ENCODE measurements around the gene FXYD6. TPM values are rescaled to one million over a fixed set of nuclear protein-coding genes. Genes with fewer than 3 reads are reported as not detected.

Gene FXYD6
- total and polyA plus RNA-seq, 4 donors = 4.7 to 22.5 (median 12.3) TPM

- no peak for DNase-seq (ENCODE audit: low spot score)
- H3K4me3 ChIP-seq (ENCODE audit: low read depth in 1 of 3, low read length in 3 of 3) = no peak overlapping the region
- H3K4me1 ChIP-seq (ENCODE audit: control insufficient read depth in 4 of 4, insufficient read depth in 4 of 4, low read length in 3 of 4) = no peaks in the 10 kb centered on the region
- H3K27me3 ChIP-seq (ENCODE audit: control insufficient read depth in 4 of 4, insufficient read depth in 4 of 4, low read length in 3 of 4) = peaks cover 0 to 8% (median 0%) of the 10 kb centered on the region in 4 donors
- no peaks in the 10 kb centered on the region for H3K9me3 ChIP-seq (ENCODE audit: control insufficient read depth in 4 of 4, low read length in 3 of 4)
- H3K9ac ChIP-seq (ENCODE audit: low read depth in 1 of 2, low read length in 2 of 2) = no peak overlapping the region
- TF ChIP-seq SP1 (IDR thresholded peaks at IDR 0.05) (no peak), REST (IDR thresholded peaks at IDR 0.05) (no peak), FOXA2 (IDR thresholded peaks at IDR 0.05) (no peak), RXRA (IDR thresholded peaks at IDR 0.05) (no peak), YY1 (IDR thresholded peaks at IDR 0.05) (no peak), HNF4G (IDR thresholded peaks at IDR 0.05) (no peak), TAF1 (conservative IDR thresholded peaks at IDR 0.05) (no peak), FOXA1 (IDR thresholded peaks at IDR 0.05) (no peak), MAX (IDR thresholded peaks at IDR 0.05) (no peak), RAD21 (IDR thresholded peaks at IDR 0.05) (no peak)
- 83% methylated on average over 3 of the region's 3 CpGs for WGBS
- H3K27ac ChIP-seq (ENCODE audit: low read depth in 1 of 2, low read length in 2 of 2) = no peak overlapping the region
- H3K36me3 ChIP-seq (ENCODE audit: control insufficient read depth in 4 of 4, insufficient read depth in 3 of 4, low read depth in 1 of 4, low read length in 3 of 4) = no peaks in the 10 kb centered on the region
Measured at GRCh38 chr11:117883063-117883462, 6.6 kb upstream of the FXYD6 start.

GRCh38 chr11:117882311-117882905 lies 6.0 kb upstream of the FXYD6 start:
- H3K4me1 ChIP-seq (ENCODE audit: control insufficient read depth in 4 of 4, insufficient read depth in 4 of 4, low read length in 3 of 4) = no peaks in the 10 kb centered on the region

More at GRCh38 chr11:117882311-117882905, 6.0 kb upstream of the FXYD6 start:
- Histone ChIP-seq H3K9ac (ENCODE audit: low read depth in 1 of 2, low read length in 2 of 2) (no peak overlapping the region), H3K9me3 (ENCODE audit: control insufficient read depth in 4 of 4, low read length in 3 of 4) (no peaks in the 10 kb centered on the region), H3K27me3 (ENCODE audit: control insufficient read depth in 4 of 4, insufficient read depth in 4 of 4, low read length in 3 of 4) (peaks cover 0 to 8% (median 0%) of the 10 kb centered on the region in 4 donors), H3K27ac (ENCODE audit: low read depth in 1 of 2, low read length in 2 of 2) (no peak overlapping the region), H3K36me3 (ENCODE audit: control insufficient read depth in 4 of 4, insufficient read depth in 3 of 4, low read depth in 1 of 4, low read length in 3 of 4) (no peaks in the 10 kb centered on the region), H3K4me3 (ENCODE audit: low read depth in 1 of 3, low read length in 3 of 3) (no peak overlapping the region)
- 36% methylated on average over 11 of the region's 11 CpGs for WGBS
- TF ChIP-seq RXRA (IDR thresholded peaks at IDR 0.05) = no peak
- TF ChIP-seq EGR1 (IDR thresholded peaks at IDR 0.05; ENCODE audit: low read depth in 2 of 2) = no peak
- no peak for TF ChIP-seq GABPA (IDR thresholded peaks at IDR 0.05 in 1 of 2, conservative IDR thresholded peaks at IDR 0.05 in 1 of 2)
- no peak for TF ChIP-seq CTCF (IDR thresholded peaks at IDR 0.05; ENCODE audit: low read depth, low read length, missing input control)
- TF ChIP-seq FOXA1 (IDR thresholded peaks at IDR 0.05) = no peak
- no peak for TF ChIP-seq HNF4A (conservative IDR thresholded peaks at IDR 0.05)
- TF ChIP-seq HNF4G (IDR thresholded peaks at IDR 0.05) = no peak
- TF ChIP-seq ATF3 (IDR thresholded peaks at IDR 0.05) = no peak
- TF ChIP-seq ZBTB33 (IDR thresholded peaks at IDR 0.05) = no peak
- no peak for TF ChIP-seq FOXA2 (IDR thresholded peaks at IDR 0.05)
- no peak for TF ChIP-seq YY1 (IDR thresholded peaks at IDR 0.05)
- no peak for TF ChIP-seq MAX (IDR thresholded peaks at IDR 0.05)
- DNase-seq (ENCODE audit: low spot score) = no peak
